DMS53 (cell line): Measurements from ENCODE around the gene HILPDA.
"Not testable (repeated sequence)": the region's sequence is repeated elsewhere in the genome, so short reads cannot be mapped to it uniquely, and the experiment has no call there.

Source experiments
- DNase-seq: peaks from one replicate; lab custom pipeline; 2025; lab: John Stamatoyannopoulos, UW

HILPDA gene

GRCh38 chr7:128463345-128463744, 7.7 kb downstream of the HILPDA start:
- DNase-seq = not testable (repeated sequence)

- DNase-seq = not testable (repeated sequence)
These were observed 8.3 kb downstream of the HILPDA start for GRCh38 chr7:128463933-128464332.

GRCh38 chr7:128466871-128467270, 11.2 kb downstream of the HILPDA start:
- not testable (repeated sequence) for DNase-seq

GRCh38 chr7:128476402-128477335, 21.0 kb downstream of the HILPDA start, which contains the start of gene METTL2B:
METTL2B (plus strand) TSS chr7:128476748; CDS start chr7:128476766, 18 bp downstream.
- peak; percentile 99 for DNase-seq

DNA sequence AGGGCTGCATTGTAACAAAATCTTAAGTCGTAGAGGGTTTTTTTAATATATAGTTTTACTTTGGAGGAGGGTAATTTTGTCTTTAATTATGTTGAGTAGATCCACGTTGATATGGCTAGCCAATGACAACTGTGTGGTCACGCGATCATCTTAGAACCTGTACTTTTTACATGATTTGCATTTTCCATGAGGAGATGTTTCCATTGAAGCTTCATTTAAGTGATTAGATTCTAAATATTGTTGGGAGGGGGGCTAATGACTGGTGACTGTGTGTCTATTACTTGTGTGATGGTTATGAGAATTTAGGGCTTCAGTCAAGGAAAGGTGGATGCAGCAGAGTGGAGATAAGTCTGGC, 21.6 kb downstream of the HILPDA start:
- not testable (repeated sequence) for DNase-seq

DNA sequence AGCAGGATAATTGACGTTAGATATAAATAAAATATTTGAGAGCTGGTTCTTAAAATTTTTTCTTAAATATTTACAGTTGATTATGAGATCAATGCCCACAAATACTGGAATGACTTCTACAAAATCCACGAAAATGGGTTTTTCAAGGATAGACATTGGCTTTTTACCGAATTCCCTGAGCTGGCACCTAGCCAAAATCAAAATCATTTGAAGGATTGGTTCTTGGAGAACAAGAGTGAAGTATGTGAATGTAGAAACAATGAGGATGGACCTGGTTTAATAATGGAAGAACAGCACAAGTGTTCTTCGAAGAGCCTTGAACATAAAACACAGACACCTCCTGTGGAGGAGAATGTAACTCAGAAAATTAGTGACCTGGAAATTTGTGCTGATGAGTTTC, 23.4 kb downstream of the HILPDA start:
- not testable (repeated sequence) for DNase-seq

DNA sequence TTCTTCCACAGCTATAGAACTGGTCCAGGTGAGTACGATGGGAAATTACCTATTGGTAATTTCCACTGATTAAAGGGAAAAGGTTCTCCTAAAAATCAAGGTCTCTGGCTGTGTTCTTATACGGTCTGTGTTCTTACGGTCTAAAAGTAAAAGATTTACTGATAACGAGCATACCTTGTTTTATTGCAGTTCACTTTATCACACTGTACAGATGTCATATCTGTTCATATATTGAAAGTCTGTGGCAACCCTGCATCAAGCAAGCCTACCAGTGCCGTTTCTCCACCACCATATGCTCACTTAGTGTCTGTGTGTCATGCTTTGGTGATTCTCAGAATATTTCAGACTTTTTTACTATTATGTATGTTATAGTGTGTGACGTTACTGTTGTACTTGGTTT, 32.5 kb downstream of the HILPDA start:
- DNase-seq = not testable (repeated sequence)

DNA sequence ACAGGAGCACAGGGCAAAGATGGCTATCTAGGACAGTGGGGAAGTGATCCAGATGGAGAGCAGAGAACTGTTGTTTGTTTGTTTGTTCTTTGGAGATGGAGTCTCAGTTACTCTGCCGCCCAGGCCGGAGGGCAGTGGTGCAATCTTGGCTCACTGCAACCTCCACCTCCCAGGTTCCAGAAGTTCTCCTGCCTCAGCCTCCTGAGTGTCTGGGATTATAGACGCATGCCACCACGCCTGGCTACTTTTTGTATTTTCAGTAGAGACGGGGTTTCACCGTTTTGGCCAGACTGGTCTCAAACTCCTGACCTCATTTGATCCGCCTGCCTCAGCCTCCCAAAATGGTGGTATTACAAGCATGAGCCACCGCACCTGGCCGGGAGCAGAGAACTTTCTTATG, 41.7 kb downstream of the HILPDA start:
- DNase-seq = no peak

- not testable (repeated sequence) for DNase-seq
These were observed 49.7 kb downstream of the HILPDA start for GRCh38 chr7:128505416-128505815.

DNA sequence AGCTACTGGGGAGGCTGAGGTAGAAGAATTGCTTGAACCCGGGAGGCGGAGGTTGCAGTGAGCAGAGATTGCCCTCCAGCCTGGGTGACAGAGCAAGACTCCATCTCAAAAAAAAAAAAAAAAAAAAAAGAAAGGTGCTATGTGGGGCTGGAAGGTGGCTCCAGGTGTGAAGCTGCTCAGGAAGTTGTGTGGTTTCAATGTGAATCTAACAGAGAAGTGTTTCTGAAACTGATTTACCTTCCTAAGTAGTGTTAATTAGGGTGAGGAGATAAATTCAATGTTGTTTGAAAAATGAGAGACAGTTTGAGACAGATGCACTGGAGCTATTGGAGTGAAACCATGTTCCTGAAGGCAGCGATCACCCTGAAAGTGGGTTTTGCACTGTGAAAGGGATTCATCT, 51.1 kb downstream of the HILPDA start:
- DNase-seq = not testable (repeated sequence)

DNA sequence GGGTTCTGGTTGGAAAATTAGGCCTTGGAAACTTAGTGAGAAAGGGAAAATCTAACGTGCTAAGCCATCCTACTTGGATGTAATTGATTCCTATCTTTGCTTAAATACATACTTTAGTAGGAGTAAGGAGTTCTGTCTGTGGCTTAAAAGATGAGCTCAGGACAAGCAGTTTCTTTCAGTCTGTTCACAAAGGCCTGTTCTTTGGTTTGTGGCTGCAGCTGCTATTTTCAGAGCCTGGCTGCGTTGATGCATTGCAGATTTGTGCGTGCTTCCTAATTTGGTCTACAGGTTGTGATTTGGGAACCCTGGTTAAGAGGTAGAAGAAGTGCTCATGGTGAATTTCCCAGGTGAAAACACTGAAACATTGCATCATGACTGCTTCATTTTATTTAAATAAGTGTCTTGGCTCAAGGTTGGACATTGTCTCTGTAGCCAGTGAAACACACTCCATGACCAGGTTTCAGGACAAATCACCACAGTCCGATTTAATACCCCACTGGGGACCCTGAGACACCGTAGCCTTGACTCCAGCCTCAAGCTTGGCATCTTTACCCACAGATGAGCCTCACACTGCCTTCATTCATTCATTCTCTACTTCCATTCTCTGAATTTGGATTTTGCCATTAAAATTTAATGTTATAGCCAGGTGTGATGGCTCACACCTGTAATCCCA, 51.8 kb downstream of the HILPDA start:
- not testable (repeated sequence) for DNase-seq
